ENCODE measurements around the gene SPAG8. TPM values are rescaled to one million over a fixed set of nuclear protein-coding genes. Genes with fewer than 3 reads are reported as not detected.

The SPAG8 gene
- total and polyA plus RNA-seq, 9 of the 15 experiments (the other 6 are each of a cell fraction or from before 2014, with no cell fraction given) = 0.03 to 0.47 (median 0.21) TPM

- TF ChIP-seq ERF (CRISPR knock-in tag; IDR thresholded peaks at IDR 0.05) = no peak
- no peak for TF ChIP-seq ZNF124 (CRISPR knock-in tag; IDR thresholded peaks at IDR 0.05)
- TF ChIP-seq POLR2H (tag; IDR thresholded peaks at IDR 0.05; ENCODE audit: low read depth) = peak; percentile 76
- TF ChIP-seq RBM25 (IDR thresholded peaks at IDR 0.05; ENCODE audit: low read depth, low read length, severe bottlenecking) = peak; percentile 79
- 0 out of 2 replicates have a peak, but pooled peaks have one; percentile 9 for TF ChIP-seq FOSL1 (tag; conservative IDR thresholded peaks at IDR 0.05)
- TF ChIP-seq GABPB1 (CRISPR knock-in tag; IDR thresholded peaks at IDR 0.05) = peak; percentile 50
- TF ChIP-seq BACH1 (tag; IDR thresholded peaks at IDR 0.05) = no peak
- no peak for TF ChIP-seq BRD9 (IDR thresholded peaks at IDR 0.05; ENCODE audit: low read depth, partially characterized antibody)
- peak; percentile 77 for TF ChIP-seq POLR2B (IDR thresholded peaks at IDR 0.05; ENCODE audit: low read depth, partially characterized antibody)
- no peak for TF ChIP-seq PCBP2 (IDR thresholded peaks at IDR 0.05; ENCODE audit: low read depth, low read length, poor library complexity, severe bottlenecking)
- peak; percentile 64 for TF ChIP-seq CHD2 (IDR thresholded peaks at IDR 0.05; ENCODE audit: low read depth, low read length)
- peak; percentile 85 for TF ChIP-seq NEUROD1 (IDR thresholded peaks at IDR 0.05; ENCODE audit: borderline replicate concordance, low read depth, low read length, partially characterized antibody)
- 0 out of 2 replicates have a peak, but pooled peaks have one; percentile 22 for TF ChIP-seq ZNF282 (CRISPR knock-in tag; IDR thresholded peaks at IDR 0.05)
- TF ChIP-seq ZNF232 (CRISPR knock-in tag; IDR thresholded peaks at IDR 0.05) = no peak
- no peak for TF ChIP-seq HSF4 (CRISPR knock-in tag; IDR thresholded peaks at IDR 0.05; ENCODE audit: borderline replicate concordance)
- no peak for TF ChIP-seq HNRNPL (IDR thresholded peaks at IDR 0.05; ENCODE audit: low read depth, low read length)
- TF ChIP-seq KDM5B (IDR thresholded peaks at IDR 0.05; ENCODE audit: insufficient replicate concordance, low read depth, low read length) = peak; percentile 77
- TF ChIP-seq ZFX (CRISPR knock-in tag; IDR thresholded peaks at IDR 0.05) = peak; percentile 20; the same call in 1 of the 2 replicates
- no peak for TF ChIP-seq MCM2 (IDR thresholded peaks at IDR 0.05; ENCODE audit: low read depth)
- TF ChIP-seq THAP12 (CRISPR knock-in tag; IDR thresholded peaks at IDR 0.05) = 0 out of 2 replicates have a peak, but pooled peaks have one; percentile 53
- 0 out of 2 replicates have a peak, but pooled peaks have one; percentile 37 for TF ChIP-seq ATF7 (IDR thresholded peaks at IDR 0.05)
- TF ChIP-seq CEBPZ (IDR thresholded peaks at IDR 0.05; ENCODE audit: borderline replicate concordance, low read depth, low read length) = 0 out of 2 replicates have a peak, but pooled peaks have one; percentile 34
Observed at GRCh38 chr9:35814841-35815543, 2.9 kb upstream of the SPAG8 start, which contains the start of gene HINT2 (continued).

Data from K562 (cell line).